ENCODE results near the gene KCNMB2.

The KCNMB2 gene

GRCh38 chr3:178567611-178568010 is 31.4 kb downstream of the KCNMB2 start:
- Histone ChIP-seq H3K4me3 (no peak overlapping the region), H3K36me3 (ENCODE audit: insufficient read depth, low read length) (no peaks in the 10 kb centered on the region), H3K9me3 (ENCODE audit: low read depth, low read length) (no peaks in the 10 kb centered on the region), H3K9ac (ENCODE audit: insufficient read length) (no peak overlapping the region), H3K27ac (no peak overlapping the region)
- DNase-seq (ENCODE audit: low read depth, low spot score), result no peak
- no peak for TF ChIP-seq FOXP2 (optimal IDR thresholded peaks at IDR 0.05; ENCODE audit: control extremely low read depth, extremely low read length, insufficient read depth)
- no peak for TF ChIP-seq EZH2 (IDR thresholded peaks at IDR 0.05)
- TF ChIP-seq POLR2AphosphoS5 (IDR thresholded peaks at IDR 0.05; ENCODE audit: borderline replicate concordance, low read depth, low read length), result no peak

DNA sequence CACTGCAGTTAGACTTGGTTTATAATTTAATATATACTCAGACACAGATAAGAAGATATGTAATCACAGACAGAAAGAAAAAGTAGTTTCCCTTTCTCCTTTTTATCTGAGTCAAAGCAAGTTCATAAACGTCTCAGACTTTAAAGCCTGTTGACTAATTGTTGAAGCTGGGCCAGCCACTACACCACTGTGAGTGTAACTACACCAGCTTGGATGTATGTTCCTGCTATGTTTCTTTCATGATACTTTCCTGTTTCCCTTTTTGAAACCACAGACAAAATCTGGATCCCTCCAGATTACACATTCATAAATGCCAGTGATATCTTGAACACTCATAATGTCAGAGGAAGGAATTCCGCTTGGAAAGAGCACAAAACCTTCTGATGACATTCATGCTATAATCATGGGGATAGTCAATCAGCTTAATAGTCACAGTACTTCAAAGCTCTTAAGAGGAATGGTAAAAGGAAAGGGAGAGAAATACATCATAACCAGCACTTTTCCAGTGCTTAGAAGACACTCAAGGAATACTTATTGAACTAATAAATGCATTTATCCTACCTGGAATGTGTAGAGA is 32.0 kb downstream of the KCNMB2 start:
- no peak for TF ChIP-seq FOXP2 (optimal IDR thresholded peaks at IDR 0.05; ENCODE audit: control extremely low read depth, extremely low read length, insufficient read depth)
- no peak for TF ChIP-seq EZH2 (IDR thresholded peaks at IDR 0.05)
- no peak for TF ChIP-seq POLR2AphosphoS5 (IDR thresholded peaks at IDR 0.05; ENCODE audit: borderline replicate concordance, low read depth, low read length)
- no peaks in the 10 kb centered on the region for H3K36me3 ChIP-seq (ENCODE audit: insufficient read depth, low read length)
- no peak overlapping the region for H3K27ac ChIP-seq
- no peak for DNase-seq (ENCODE audit: low read depth, low spot score)
- H3K4me3 ChIP-seq, result no peak overlapping the region
- no peaks in the 10 kb centered on the region for H3K9me3 ChIP-seq (ENCODE audit: low read depth, low read length)
- no peak overlapping the region for H3K9ac ChIP-seq (ENCODE audit: insufficient read length)

GRCh38 chr3:178568911-178569310 is 32.7 kb downstream of the KCNMB2 start:
- no peaks in the 10 kb centered on the region for H3K9me3 ChIP-seq (ENCODE audit: low read depth, low read length)

GRCh38 chr3:178569826-178570225 is 33.6 kb downstream of the KCNMB2 start:
- H3K36me3 ChIP-seq (ENCODE audit: insufficient read depth, low read length), result no peaks in the 10 kb centered on the region

More at GRCh38 chr3:178568911-178569310, 32.7 kb downstream of the KCNMB2 start:
- no peak overlapping the region for H3K27ac ChIP-seq
- TF ChIP-seq EZH2 (IDR thresholded peaks at IDR 0.05) (no peak), FOXP2 (optimal IDR thresholded peaks at IDR 0.05; ENCODE audit: control extremely low read depth, extremely low read length, insufficient read depth) (no peak), POLR2AphosphoS5 (IDR thresholded peaks at IDR 0.05; ENCODE audit: borderline replicate concordance, low read depth, low read length) (no peak)
- H3K4me3 ChIP-seq, result no peak overlapping the region
- DNase-seq (ENCODE audit: low read depth, low spot score), result no peak
- H3K36me3 ChIP-seq (ENCODE audit: insufficient read depth, low read length), result no peaks in the 10 kb centered on the region
- no peak overlapping the region for H3K9ac ChIP-seq (ENCODE audit: insufficient read length)

DNA sequence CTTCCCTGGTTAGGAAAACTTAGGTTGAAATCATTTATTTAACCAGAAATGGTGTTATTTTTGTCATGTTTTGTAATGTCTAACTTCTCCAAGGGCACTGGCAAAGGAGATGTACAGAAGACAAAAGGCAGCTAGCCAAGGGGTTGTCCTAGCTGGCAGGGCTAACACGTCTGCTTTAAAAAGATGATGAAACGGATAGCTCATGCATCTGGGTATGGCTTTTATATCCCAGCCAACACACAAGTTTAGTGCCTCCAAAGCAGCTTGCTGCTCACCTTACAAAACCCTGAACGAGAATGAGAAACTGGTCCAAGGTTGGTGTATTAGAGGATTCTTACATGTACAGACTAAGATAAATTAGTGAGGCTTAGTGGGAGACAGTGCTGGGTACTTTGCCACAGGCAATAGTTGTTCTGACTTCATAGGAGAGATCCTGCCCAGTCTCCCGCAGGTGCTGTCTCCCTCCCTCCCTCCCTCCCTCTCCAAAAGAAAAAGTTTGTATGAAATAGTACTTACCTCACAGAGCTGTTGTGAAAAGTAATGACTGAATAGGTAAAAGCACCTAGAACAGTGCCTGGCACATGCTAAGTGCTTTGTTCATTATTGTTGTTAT is 47.8 kb downstream of the KCNMB2 start:
- no peak overlapping the region for H3K27ac ChIP-seq
- DNase-seq (ENCODE audit: low read depth, low spot score), result no peak
- TF ChIP-seq EZH2 (IDR thresholded peaks at IDR 0.05) (no peak), POLR2AphosphoS5 (IDR thresholded peaks at IDR 0.05; ENCODE audit: borderline replicate concordance, low read depth, low read length) (no peak), FOXP2 (optimal IDR thresholded peaks at IDR 0.05; ENCODE audit: control extremely low read depth, extremely low read length, insufficient read depth) (no peak)
- H3K36me3 ChIP-seq (ENCODE audit: insufficient read depth, low read length), result no peaks in the 10 kb centered on the region
- H3K9me3 ChIP-seq (ENCODE audit: low read depth, low read length), result no peaks in the 10 kb centered on the region
- no peak overlapping the region for H3K4me3 ChIP-seq
- no peak overlapping the region for H3K9ac ChIP-seq (ENCODE audit: insufficient read length)

More at GRCh38 chr3:178569826-178570225, 33.6 kb downstream of the KCNMB2 start:
- Histone ChIP-seq H3K27ac (no peak overlapping the region), H3K9ac (ENCODE audit: insufficient read length) (no peak overlapping the region), H3K4me3 (no peak overlapping the region), H3K9me3 (ENCODE audit: low read depth, low read length) (no peaks in the 10 kb centered on the region)
- DNase-seq (ENCODE audit: low read depth, low spot score), result no peak
- no peak for TF ChIP-seq EZH2 (IDR thresholded peaks at IDR 0.05)
- TF ChIP-seq FOXP2 (optimal IDR thresholded peaks at IDR 0.05; ENCODE audit: control extremely low read depth, extremely low read length, insufficient read depth), result no peak
- no peak for TF ChIP-seq POLR2AphosphoS5 (IDR thresholded peaks at IDR 0.05; ENCODE audit: borderline replicate concordance, low read depth, low read length)

DNA sequence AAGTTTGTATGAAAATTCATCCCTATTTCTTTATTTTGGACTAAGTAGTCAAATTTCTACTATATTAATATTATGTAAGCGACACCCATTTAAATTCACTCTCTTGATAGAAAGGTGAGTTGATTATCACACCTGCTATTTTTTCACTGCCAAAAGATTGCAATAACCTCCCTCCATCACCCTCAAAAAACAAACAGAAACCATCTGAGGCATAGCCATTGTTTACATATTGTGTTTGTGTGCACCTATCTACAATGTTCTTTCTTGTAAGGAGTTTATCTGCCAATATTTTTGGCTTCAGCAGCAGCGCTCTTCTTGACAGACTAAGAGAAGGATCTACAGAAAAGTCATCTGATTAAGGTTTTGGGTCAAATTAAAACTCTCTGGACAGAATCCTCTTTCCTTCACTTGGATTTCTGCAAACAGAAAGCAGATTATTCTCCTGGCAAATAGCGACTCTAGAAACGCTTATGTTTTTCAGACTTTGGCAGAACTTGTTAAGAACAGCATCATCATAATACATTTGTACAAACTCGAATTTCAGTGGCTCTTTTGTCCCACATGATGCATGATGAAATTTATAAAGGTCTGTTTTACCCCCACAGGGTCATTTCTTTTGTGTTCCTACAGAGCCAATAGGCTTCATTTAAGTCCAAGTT is 48.6 kb downstream of the KCNMB2 start:
- no peaks in the 10 kb centered on the region for H3K36me3 ChIP-seq (ENCODE audit: insufficient read depth, low read length)
- no peaks in the 10 kb centered on the region for H3K9me3 ChIP-seq (ENCODE audit: low read depth, low read length)
- H3K4me3 ChIP-seq, result no peak overlapping the region
- H3K9ac ChIP-seq (ENCODE audit: insufficient read length), result no peak overlapping the region
- TF ChIP-seq POLR2AphosphoS5 (IDR thresholded peaks at IDR 0.05; ENCODE audit: borderline replicate concordance, low read depth, low read length) (no peak), FOXP2 (optimal IDR thresholded peaks at IDR 0.05; ENCODE audit: control extremely low read depth, extremely low read length, insufficient read depth) (no peak), EZH2 (IDR thresholded peaks at IDR 0.05) (no peak)
- no peak overlapping the region for H3K27ac ChIP-seq
- DNase-seq (ENCODE audit: low read depth, low spot score), result no peak

- H3K36me3 ChIP-seq (ENCODE audit: insufficient read depth, low read length), result no peaks in the 10 kb centered on the region
- H3K27ac ChIP-seq, result no peak overlapping the region
- H3K4me3 ChIP-seq, result 0 out of 2 replicates have a peak overlapping the region, but pooled peaks have one; percentile 14
- TF ChIP-seq POLR2AphosphoS5 (IDR thresholded peaks at IDR 0.05; ENCODE audit: borderline replicate concordance, low read depth, low read length) (no peak), FOXP2 (optimal IDR thresholded peaks at IDR 0.05; ENCODE audit: control extremely low read depth, extremely low read length, insufficient read depth) (no peak), EZH2 (IDR thresholded peaks at IDR 0.05) (no peak)
- no peak overlapping the region for H3K9ac ChIP-seq (ENCODE audit: insufficient read length)
- no peak for DNase-seq (ENCODE audit: low read depth, low spot score)
- no peaks in the 10 kb centered on the region for H3K9me3 ChIP-seq (ENCODE audit: low read depth, low read length)
These were observed 49.2 kb downstream of the KCNMB2 start for GRCh38 chr3:178585454-178585853.

DNA sequence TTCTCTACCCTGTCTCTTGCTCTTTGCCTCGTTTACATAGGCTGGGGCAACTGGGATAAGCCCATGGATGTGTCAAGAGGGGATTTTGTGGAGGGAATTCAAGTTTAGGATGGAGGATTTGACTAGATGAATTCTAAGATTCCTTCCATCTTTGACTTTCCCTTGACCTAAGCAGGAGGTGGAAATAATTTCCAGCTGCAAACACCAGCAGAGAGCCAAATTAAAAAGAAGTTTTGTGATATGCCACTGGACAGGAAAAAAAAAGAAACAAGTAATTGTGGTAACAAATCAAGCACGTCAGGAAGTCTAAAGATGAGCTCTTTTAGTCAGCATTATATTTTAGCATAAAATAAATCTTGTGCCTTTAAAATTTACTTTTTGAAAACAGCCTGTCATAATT is 49.8 kb downstream of the KCNMB2 start:
- H3K27ac ChIP-seq, result no peak overlapping the region
- no peaks in the 10 kb centered on the region for H3K9me3 ChIP-seq (ENCODE audit: low read depth, low read length)
- no peak for DNase-seq (ENCODE audit: low read depth, low spot score)
- TF ChIP-seq EZH2 (IDR thresholded peaks at IDR 0.05), result no peak
- TF ChIP-seq POLR2AphosphoS5 (IDR thresholded peaks at IDR 0.05; ENCODE audit: borderline replicate concordance, low read depth, low read length), result no peak
- no peak for TF ChIP-seq FOXP2 (optimal IDR thresholded peaks at IDR 0.05; ENCODE audit: control extremely low read depth, extremely low read length, insufficient read depth)
- H3K36me3 ChIP-seq (ENCODE audit: insufficient read depth, low read length), result no peaks in the 10 kb centered on the region
- H3K4me3 ChIP-seq, result no peak overlapping the region
- no peak overlapping the region for H3K9ac ChIP-seq (ENCODE audit: insufficient read length)

All from SK-N-MC (cell line).